Measurements from ENCODE around the gene RAB40A.
"Not testable (repeated sequence)": the region's sequence is repeated elsewhere in the genome, so short reads cannot be mapped to it uniquely, and the experiment has no call there.

Gene RAB40A

DNA sequence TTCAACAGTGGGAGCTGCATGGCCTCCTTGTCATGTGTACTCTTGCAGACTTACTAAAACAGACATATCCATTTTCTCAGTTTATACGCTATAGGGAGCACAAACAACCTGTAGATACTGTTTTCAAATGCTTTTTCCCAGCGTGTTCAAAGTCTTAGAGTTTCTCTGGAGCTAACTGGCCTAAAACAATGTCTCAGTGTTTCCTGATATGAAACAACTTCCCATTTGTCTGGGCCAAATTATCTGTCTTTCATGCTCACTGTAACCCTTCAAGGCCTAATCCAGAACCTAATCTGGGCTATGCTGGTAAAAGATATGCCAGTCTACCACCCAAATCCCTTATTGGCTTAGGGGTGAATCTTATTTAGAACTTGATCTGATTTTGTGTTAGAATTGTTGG, 38.8 kb downstream of the RAB40A start:
- H3K4me3 ChIP-seq (ENCODE audit: low read depth, low read length): no peak overlapping the region
- DNase-seq (ENCODE audit: low read depth): no peak
- TF ChIP-seq POLR2A (IDR thresholded peaks at IDR 0.05; ENCODE audit: extremely low read depth, insufficient read length): no peak
- TF ChIP-seq MYC (IDR thresholded peaks at IDR 0.05; ENCODE audit: low read depth, low read length): no peak
- TF ChIP-seq, protein P1, sequence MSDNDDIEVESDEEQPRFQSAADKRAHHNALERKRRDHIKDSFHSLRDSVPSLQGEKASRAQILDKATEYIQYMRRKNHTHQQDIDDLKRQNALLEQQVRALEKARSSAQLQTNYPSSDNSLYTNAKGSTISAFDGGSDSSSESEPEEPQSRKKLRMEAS (IDR thresholded peaks at IDR 0.05; ENCODE audit: low read depth, low read length): no peak
- TF ChIP-seq, protein P2, sequence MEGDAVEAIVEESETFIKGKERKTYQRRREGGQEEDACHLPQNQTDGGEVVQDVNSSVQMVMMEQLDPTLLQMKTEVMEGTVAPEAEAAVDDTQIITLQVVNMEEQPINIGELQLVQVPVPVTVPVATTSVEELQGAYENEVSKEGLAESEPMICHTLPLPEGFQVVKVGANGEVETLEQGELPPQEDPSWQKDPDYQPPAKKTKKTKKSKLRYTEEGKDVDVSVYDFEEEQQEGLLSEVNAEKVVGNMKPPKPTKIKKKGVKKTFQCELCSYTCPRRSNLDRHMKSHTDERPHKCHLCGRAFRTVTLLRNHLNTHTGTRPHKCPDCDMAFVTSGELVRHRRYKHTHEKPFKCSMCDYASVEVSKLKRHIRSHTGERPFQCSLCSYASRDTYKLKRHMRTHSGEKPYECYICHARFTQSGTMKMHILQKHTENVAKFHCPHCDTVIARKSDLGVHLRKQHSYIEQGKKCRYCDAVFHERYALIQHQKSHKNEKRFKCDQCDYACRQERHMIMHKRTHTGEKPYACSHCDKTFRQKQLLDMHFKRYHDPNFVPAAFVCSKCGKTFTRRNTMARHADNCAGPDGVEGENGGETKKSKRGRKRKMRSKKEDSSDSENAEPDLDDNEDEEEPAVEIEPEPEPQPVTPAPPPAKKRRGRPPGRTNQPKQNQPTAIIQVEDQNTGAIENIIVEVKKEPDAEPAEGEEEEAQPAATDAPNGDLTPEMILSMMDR (IDR thresholded peaks at IDR 0.05; ENCODE audit: low read depth, low read length): no peak

DNA sequence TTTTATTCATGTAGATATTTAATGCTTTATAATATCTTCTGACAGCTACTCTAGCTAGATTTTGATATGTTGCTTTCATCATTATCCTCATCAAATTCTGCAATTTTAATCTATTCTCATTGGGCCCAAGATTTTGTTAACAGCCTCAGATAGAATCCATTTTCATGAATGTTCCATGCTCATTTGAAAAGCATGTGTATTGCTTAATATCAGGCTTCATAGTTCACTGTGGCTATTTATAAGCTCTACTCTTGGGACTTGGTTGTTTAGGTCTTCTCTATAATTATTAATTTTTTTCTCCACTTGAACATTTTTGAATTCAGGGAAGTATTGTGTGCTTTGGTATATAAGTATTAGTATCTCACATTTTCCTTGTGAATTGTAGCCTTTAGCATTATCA, 41.8 kb downstream of the RAB40A start:
- no peak for DNase-seq (ENCODE audit: low read depth)
- no peak overlapping the region for H3K4me3 ChIP-seq (ENCODE audit: low read depth, low read length)
- TF ChIP-seq, protein P1 (IDR thresholded peaks at IDR 0.05; ENCODE audit: low read depth, low read length): no peak
- TF ChIP-seq POLR2A (IDR thresholded peaks at IDR 0.05; ENCODE audit: extremely low read depth, insufficient read length) (no peak), MYC (IDR thresholded peaks at IDR 0.05; ENCODE audit: low read depth, low read length) (no peak)
- TF ChIP-seq, protein P2 (IDR thresholded peaks at IDR 0.05; ENCODE audit: low read depth, low read length): no peak

DNA sequence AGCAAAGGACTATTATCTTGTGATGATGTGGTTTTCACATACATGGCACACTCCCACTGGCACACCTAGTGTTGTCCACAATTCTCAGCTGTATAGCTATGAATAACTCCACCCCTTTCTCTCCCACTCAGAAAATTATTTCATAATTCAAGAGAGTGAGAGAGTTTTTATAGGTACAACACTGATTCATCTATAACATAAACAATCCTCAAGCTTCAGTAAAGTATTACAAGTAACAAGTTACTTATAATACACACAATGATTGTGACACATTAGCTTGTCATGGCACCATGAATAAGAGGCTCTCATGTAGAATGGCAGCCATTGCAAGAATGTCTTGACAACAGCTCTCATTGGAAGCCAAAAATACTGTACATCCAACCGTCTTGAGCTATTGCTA, 43.9 kb downstream of the RAB40A start:
- TF ChIP-seq POLR2A (IDR thresholded peaks at IDR 0.05; ENCODE audit: extremely low read depth, insufficient read length) (no peak), MYC (IDR thresholded peaks at IDR 0.05; ENCODE audit: low read depth, low read length) (no peak)
- TF ChIP-seq, protein P1 (IDR thresholded peaks at IDR 0.05; ENCODE audit: low read depth, low read length): no peak
- TF ChIP-seq, protein P2 (IDR thresholded peaks at IDR 0.05; ENCODE audit: low read depth, low read length): no peak
- no peak for DNase-seq (ENCODE audit: low read depth)
- no peak overlapping the region for H3K4me3 ChIP-seq (ENCODE audit: low read depth, low read length)

DNA sequence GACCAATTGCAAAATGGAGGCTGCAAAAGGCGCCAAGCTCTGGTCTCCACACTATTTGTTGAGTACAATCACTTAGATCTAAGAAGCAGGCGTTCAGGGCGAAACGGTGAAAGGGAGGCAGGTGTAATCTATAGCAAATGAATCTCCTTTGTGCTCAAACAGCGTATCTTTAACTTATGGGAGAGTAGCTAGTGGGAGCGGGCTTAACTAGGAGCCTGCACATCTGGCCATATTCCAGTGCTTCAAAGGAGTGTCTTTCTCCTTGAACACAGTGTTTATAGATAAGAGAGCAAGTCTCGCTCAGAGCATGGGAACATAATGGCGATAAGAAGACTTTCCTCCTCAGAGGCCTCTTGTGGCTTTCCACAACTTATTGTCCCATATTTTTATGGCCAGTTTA, 49.3 kb downstream of the RAB40A start:
- not testable (repeated sequence) for DNase-seq (ENCODE audit: low read depth); H3K4me3 ChIP-seq (ENCODE audit: low read depth, low read length)

DNA sequence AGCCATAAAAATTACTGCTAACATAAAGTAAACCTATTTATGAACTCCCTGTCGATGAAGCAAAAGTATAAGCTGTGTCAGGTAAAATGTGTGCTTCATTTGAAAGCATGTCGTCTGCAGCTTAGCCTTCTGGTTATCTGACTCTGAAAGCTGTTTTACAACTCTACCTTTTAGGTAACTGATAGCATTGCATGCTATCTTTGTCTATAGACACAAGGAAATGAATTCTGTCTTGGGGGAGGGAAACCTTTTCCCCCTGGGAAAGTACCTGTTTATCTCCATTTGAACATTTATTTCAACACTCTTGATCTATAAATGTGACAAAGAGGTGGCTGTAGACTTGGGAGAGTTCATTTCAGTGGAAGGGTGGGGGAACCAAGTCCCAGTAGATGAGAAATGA, 51.4 kb downstream of the RAB40A start:
- TF ChIP-seq POLR2A (IDR thresholded peaks at IDR 0.05; ENCODE audit: extremely low read depth, insufficient read length) (no peak), MYC (IDR thresholded peaks at IDR 0.05; ENCODE audit: low read depth, low read length) (no peak)
- TF ChIP-seq, protein P2 (IDR thresholded peaks at IDR 0.05; ENCODE audit: low read depth, low read length): no peak
- TF ChIP-seq, protein P1 (IDR thresholded peaks at IDR 0.05; ENCODE audit: low read depth, low read length): no peak
- DNase-seq (ENCODE audit: low read depth): no peak
- no peak overlapping the region for H3K4me3 ChIP-seq (ENCODE audit: low read depth, low read length)

DNA sequence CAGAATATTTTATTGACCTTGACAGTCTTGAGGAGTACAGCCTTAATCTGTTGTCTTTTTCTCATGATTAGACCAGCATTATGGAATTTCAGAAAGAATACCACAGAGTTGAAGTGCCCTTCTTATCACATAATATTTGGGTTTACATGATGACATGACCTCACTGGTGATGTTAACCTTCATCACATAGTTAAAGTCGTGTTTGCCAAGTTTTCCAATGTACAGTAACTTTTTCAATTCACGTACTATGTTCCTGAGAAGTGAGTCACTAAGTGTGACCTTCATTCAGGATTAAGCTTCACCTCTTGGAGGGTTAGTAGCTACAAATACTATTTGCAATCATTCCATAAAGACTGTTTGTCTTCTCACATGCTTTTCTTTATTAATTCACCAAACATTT, 52.1 kb downstream of the RAB40A start:
- DNase-seq (ENCODE audit: low read depth): no peak
- no peak overlapping the region for H3K4me3 ChIP-seq (ENCODE audit: low read depth, low read length)
- TF ChIP-seq, protein P1 (IDR thresholded peaks at IDR 0.05; ENCODE audit: low read depth, low read length): no peak

DNA sequence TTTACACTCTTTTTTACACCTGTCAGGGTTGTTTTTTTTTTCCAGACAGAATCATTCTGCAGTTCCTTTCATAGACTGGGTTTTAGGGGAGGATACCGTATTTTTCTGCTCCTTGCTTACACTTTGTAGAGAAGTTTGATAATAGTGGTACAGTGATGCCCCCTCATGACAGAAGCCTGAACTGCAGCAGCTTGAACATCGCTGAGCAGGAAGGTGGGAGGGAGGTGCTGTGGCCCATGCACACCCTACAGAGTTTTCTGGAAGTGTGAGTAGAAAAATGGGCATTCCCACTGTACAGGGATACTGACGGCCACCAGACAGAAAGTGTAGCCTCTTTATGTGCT, 54.5 kb downstream of the RAB40A start:
- peak; percentile 63 for DNase-seq (ENCODE audit: low read depth)
- no peak overlapping the region for H3K4me3 ChIP-seq (ENCODE audit: low read depth, low read length)
- no peak for TF ChIP-seq MYC (IDR thresholded peaks at IDR 0.05; ENCODE audit: low read depth, low read length)
- TF ChIP-seq, protein P1 (IDR thresholded peaks at IDR 0.05; ENCODE audit: low read depth, low read length): no peak
- TF ChIP-seq POLR2A (IDR thresholded peaks at IDR 0.05; ENCODE audit: extremely low read depth, insufficient read length): no peak
- TF ChIP-seq, protein P2 (IDR thresholded peaks at IDR 0.05; ENCODE audit: low read depth, low read length): peak; percentile 79

Measured in NB4 (cell line).